Measurements from ENCODE around the gene HEATR1.
"Not testable (repeated sequence)": the region's sequence is repeated elsewhere in the genome, so short reads cannot be mapped to it uniquely, and the experiment has no call there.

Gene HEATR1

DNA sequence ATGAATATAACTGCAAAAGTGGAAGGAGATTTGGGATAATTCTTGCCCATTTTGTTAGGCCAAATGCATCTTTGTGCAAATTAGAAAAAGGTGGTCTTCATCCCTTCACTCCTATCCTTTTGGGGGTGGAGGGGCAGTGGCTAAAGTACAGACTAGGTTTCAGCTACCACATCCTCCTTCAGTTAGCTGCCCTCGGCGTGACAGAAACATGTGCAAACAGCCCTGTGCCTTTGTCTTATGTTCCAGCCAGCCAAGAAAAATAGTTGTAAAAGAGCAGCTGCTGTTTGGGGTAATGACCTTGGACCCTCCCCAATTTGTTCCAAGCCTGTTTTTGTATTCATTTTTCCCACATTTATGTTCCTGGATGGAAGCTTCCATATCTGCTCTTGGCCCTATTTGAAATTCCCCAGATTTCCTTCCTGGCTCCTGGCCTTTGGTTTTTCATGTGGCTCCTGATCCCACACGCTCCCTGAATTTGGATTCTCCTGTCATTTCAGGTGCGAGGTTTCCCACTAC, 88.8 kb downstream of the HEATR1 start:
- Histone ChIP-seq H3K27me3 (ENCODE audit: control insufficient read depth in 2 of 2, insufficient read depth in 2 of 2, low read length in 2 of 2) (no peaks in the 10 kb centered on the region), H3K9ac (ENCODE audit: low read depth in 1 of 2, low read length in 2 of 2) (no peak overlapping the region), H3K27ac (ENCODE audit: low read depth in 2 of 2, low read length in 2 of 2) (no peak overlapping the region), H3K36me3 (ENCODE audit: control insufficient read depth in 2 of 2, insufficient read depth in 2 of 2, low read length in 2 of 2) (no peaks in the 10 kb centered on the region), H3K4me3 (ENCODE audit: low read length in 2 of 2) (no peak overlapping the region), H3K4me1 (ENCODE audit: control insufficient read depth in 2 of 2, insufficient read depth in 2 of 2, low read length in 2 of 2) (peaks cover 2 to 7% of the 10 kb centered on the region in 2 donors), H3K9me3 (ENCODE audit: control insufficient read depth in 2 of 2, low read length in 2 of 2) (no peaks in the 10 kb centered on the region)

DNA sequence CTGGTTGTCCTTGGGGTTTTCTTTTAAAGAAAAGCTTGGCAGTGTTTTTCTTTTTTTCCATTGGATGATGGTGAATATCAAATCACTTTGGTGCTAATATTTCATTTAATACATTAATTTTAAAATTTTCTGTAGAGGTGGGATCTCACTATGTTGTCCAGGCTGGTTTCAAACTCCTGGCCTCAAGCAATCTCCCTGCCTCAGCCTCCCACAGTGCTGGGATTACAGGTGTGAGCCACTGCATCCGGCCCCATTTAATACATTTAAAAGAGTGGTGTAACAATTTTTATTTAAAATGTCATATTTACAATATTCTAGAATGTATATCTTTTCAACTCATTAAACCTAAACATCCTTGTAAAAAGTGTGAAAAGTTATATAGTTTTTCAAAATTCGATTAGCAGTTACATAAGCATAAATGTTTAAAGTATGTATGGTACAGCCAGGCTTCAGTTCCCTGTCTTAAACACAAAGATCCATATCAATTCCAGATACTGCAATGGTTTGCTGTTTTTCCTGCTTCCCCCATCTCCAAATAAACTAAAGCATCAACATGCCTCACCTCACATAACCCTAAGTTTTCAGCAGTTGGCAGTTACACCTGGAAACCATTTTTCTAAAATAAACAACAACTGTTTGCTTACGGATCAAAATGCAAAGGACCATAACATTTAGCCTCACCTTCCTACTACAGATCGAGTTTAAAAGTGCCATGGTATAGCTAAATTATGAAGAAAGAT, 89.4 kb downstream of the HEATR1 start:
- no peak overlapping the region for H3K27ac ChIP-seq (ENCODE audit: low read depth in 2 of 2, low read length in 2 of 2)
- H3K4me1 ChIP-seq (ENCODE audit: control insufficient read depth in 2 of 2, insufficient read depth in 2 of 2, low read length in 2 of 2), result peaks cover 5 to 12% of the 10 kb centered on the region in 2 donors
- H3K9me3 ChIP-seq (ENCODE audit: control insufficient read depth in 2 of 2, low read length in 2 of 2), result no peaks in the 10 kb centered on the region
- H3K9ac ChIP-seq (ENCODE audit: low read depth in 1 of 2, low read length in 2 of 2), result no peak overlapping the region
- no peaks in the 10 kb centered on the region for H3K36me3 ChIP-seq (ENCODE audit: control insufficient read depth in 2 of 2, insufficient read depth in 2 of 2, low read length in 2 of 2)
- no peak overlapping the region for H3K4me3 ChIP-seq (ENCODE audit: low read length in 2 of 2)
- no peaks in the 10 kb centered on the region for H3K27me3 ChIP-seq (ENCODE audit: control insufficient read depth in 2 of 2, insufficient read depth in 2 of 2, low read length in 2 of 2)

DNA sequence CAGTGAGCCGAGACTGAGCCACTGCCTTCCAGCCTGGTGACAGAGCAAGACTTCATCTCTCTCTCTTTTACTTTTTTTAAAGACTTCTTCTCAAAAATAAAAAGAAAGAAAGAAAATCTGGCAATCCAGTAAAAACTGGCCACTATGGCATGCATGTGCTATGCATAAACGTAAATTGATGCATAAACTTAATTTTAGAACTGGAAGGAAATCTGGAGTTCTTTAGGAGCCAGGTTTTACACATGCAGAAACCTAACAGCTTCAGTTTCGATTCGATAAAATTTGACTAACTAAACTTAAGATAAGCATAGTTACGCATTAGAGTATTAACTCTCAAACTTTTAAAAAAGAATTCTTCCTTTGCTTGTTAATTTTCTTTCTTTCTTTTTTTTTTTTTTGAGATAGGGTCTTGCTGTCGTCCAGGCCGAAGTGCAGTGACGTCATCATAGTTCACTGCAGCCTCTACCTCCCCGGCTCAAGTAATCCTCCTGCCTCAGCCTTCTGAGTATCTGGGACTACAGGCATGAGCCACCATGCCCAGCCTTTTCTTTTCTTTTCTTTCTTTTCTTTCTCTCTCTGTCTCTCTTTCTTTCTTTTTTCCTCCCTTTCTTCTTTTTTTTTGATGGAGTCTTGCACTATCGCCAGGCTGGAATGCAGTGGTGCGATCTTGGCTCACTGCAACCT, 92.4 kb downstream of the HEATR1 start:
- Histone ChIP-seq H3K9me3 (ENCODE audit: control insufficient read depth in 2 of 2, low read length in 2 of 2) (no peaks in the 10 kb centered on the region), H3K4me1 (ENCODE audit: control insufficient read depth in 2 of 2, insufficient read depth in 2 of 2, low read length in 2 of 2) (peaks cover 7% of the 10 kb centered on the region in 2 donors), H3K4me3 (ENCODE audit: low read length in 2 of 2) (no peak overlapping the region), H3K27ac (ENCODE audit: low read depth in 2 of 2, low read length in 2 of 2) (no peak overlapping the region), H3K9ac (ENCODE audit: low read depth in 1 of 2, low read length in 2 of 2) (no peak overlapping the region), H3K27me3 (ENCODE audit: control insufficient read depth in 2 of 2, insufficient read depth in 2 of 2, low read length in 2 of 2) (no peaks in the 10 kb centered on the region), H3K36me3 (ENCODE audit: control insufficient read depth in 2 of 2, insufficient read depth in 2 of 2, low read length in 2 of 2) (no peaks in the 10 kb centered on the region)

DNA sequence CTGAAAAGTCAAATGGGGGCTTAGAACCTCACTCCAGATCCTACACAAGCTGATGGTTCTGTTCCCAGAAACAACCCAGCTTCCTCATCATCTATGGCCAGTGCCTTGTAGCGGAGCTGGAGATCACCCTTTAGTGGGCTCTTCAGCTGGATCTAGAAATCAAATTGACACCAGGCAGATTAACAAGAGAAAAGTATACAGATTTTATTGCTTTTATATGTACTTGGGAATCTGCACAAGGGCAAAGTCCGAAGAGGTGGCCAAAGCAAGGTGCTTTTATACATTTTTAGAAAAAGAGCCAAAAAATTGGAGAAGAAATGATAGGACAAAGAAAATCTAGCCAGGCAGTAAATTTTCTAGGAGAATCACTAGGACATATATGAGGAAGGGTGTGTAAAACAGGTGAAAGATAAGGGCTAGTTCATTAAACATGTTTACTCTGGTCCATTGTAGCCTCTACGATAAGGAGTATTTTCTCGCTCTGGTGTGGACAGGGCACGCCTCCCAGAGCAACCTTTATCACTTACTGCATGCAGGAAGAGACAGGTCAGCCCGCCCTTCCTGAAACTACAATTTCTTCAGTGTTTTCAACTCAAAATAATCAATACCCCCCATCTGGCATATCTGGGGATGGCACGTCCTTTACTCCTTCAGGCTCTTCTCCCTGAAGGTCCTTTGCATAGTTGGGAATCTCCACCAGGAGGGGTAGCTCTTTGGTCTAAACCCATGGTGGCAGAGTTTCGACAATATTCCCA, 94.5 kb downstream of the HEATR1 start:
- Histone ChIP-seq H3K4me1 (ENCODE audit: control insufficient read depth in 2 of 2, insufficient read depth in 2 of 2, low read length in 2 of 2) (peaks cover 5 to 7% of the 10 kb centered on the region in 2 donors), H3K9ac (ENCODE audit: low read depth in 1 of 2, low read length in 2 of 2) (no peak overlapping the region), H3K36me3 (ENCODE audit: control insufficient read depth in 2 of 2, insufficient read depth in 2 of 2, low read length in 2 of 2) (no peaks in the 10 kb centered on the region), H3K27ac (ENCODE audit: low read depth in 2 of 2, low read length in 2 of 2) (peak overlapping the region in 1 of 2 donors; percentile 43), H3K27me3 (ENCODE audit: control insufficient read depth in 2 of 2, insufficient read depth in 2 of 2, low read length in 2 of 2) (no peaks in the 10 kb centered on the region), H3K9me3 (ENCODE audit: control insufficient read depth in 2 of 2, low read length in 2 of 2) (no peaks in the 10 kb centered on the region), H3K4me3 (ENCODE audit: low read length in 2 of 2) (no peak overlapping the region)

DNA sequence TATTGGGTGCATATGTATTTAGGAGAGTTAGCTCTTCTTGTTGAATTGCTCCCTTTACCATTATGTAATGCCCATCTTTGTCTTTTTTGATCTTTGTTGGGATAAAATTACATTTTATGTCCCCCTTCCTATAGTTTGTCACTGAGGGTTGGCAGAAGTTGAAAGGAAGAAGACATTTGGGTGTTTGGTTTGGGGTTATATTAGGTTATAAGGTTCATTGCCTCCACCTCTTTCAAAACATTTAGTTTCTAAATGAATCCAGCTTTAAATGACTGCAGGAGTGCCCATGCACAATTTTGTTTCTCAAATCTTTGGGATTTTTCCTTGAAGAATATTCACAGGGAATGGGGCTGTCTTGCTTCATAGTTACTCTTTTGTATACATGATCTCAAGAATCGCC, 95.1 kb downstream of the HEATR1 start:
- H3K4me1 ChIP-seq (ENCODE audit: control insufficient read depth in 2 of 2, insufficient read depth in 2 of 2, low read length in 2 of 2), result peaks cover 5 to 7% of the 10 kb centered on the region in 2 donors
- H3K4me3 ChIP-seq (ENCODE audit: low read length in 2 of 2), result no peak overlapping the region
- no peak overlapping the region for H3K9ac ChIP-seq (ENCODE audit: low read depth in 1 of 2, low read length in 2 of 2)
- no peak overlapping the region for H3K27ac ChIP-seq (ENCODE audit: low read depth in 2 of 2, low read length in 2 of 2)
- H3K9me3 ChIP-seq (ENCODE audit: control insufficient read depth in 2 of 2, low read length in 2 of 2), result no peaks in the 10 kb centered on the region
- H3K27me3 ChIP-seq (ENCODE audit: control insufficient read depth in 2 of 2, insufficient read depth in 2 of 2, low read length in 2 of 2), result no peaks in the 10 kb centered on the region
- H3K36me3 ChIP-seq (ENCODE audit: control insufficient read depth in 2 of 2, insufficient read depth in 2 of 2, low read length in 2 of 2), result no peaks in the 10 kb centered on the region

DNA sequence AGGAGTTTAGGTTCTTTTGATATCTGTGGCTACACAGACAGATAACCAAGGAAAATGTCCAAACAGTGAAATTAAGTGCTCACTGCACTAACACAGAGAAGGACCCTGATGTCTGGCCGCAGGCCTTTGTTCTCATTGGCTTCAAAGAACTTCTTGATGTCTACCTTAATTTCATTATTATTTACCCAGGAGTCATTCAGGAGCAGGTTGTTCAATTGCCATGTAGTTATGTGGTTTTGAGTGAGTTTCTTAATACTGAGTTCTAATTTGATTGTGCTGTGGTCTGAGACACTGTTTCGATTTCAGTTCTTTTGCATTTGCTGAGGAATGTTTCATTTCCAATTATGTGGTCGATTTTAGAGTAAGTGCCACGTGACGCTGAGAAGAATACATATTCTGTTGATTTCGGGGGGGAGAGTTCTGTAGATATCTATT, 95.7 kb downstream of the HEATR1 start:
- H3K4me1 ChIP-seq (ENCODE audit: control insufficient read depth in 2 of 2, insufficient read depth in 2 of 2, low read length in 2 of 2), result peaks cover 5 to 7% of the 10 kb centered on the region in 2 donors
- H3K27ac ChIP-seq (ENCODE audit: low read depth in 2 of 2, low read length in 2 of 2), result no peak overlapping the region
- no peaks in the 10 kb centered on the region for H3K36me3 ChIP-seq (ENCODE audit: control insufficient read depth in 2 of 2, insufficient read depth in 2 of 2, low read length in 2 of 2)
- H3K4me3 ChIP-seq (ENCODE audit: low read length in 2 of 2), result no peak overlapping the region
- H3K27me3 ChIP-seq (ENCODE audit: control insufficient read depth in 2 of 2, insufficient read depth in 2 of 2, low read length in 2 of 2), result no peaks in the 10 kb centered on the region
- no peak overlapping the region for H3K9ac ChIP-seq (ENCODE audit: low read depth in 1 of 2, low read length in 2 of 2)
- no peaks in the 10 kb centered on the region for H3K9me3 ChIP-seq (ENCODE audit: control insufficient read depth in 2 of 2, low read length in 2 of 2)

DNA sequence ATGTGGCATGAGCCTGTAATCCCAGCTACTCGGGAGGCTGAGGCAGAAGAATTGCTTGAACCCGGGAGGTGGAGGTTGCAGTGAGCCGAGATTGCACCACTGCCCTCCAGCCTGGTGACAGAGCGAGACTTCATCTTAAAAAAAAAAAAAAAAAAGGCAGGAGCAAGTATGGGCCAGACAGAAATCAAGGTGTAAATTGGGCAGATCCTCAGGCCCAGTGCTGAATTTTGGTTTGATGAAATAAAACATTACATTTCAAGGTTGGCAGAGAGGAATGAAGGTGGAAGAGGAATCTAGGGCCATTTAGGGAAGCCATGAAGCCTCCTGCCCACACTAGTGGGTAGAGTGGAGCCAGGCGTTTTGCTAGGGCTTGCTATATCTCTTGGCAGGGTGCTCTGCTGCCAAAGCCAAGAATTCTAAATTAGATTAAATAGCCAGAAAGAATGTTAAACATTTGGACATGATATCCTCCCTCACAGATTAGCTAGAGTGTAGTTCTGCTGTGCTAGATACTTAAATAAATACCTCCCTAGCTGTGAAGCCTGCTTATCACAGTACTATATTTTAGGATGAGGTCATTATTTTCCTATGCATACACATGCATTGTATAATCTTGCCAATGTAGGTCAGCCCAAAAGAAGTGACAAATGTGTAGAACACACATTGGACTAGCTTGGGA, 97.2 kb downstream of the HEATR1 start:
- H3K36me3 ChIP-seq (ENCODE audit: control insufficient read depth in 2 of 2, insufficient read depth in 2 of 2, low read length in 2 of 2), result no peaks in the 10 kb centered on the region
- no peaks in the 10 kb centered on the region for H3K27me3 ChIP-seq (ENCODE audit: control insufficient read depth in 2 of 2, insufficient read depth in 2 of 2, low read length in 2 of 2)
- H3K4me3 ChIP-seq (ENCODE audit: low read length in 2 of 2), result no peak overlapping the region
- H3K27ac ChIP-seq (ENCODE audit: low read depth in 2 of 2, low read length in 2 of 2), result no peak overlapping the region
- no peaks in the 10 kb centered on the region for H3K9me3 ChIP-seq (ENCODE audit: control insufficient read depth in 2 of 2, low read length in 2 of 2)
- H3K9ac ChIP-seq (ENCODE audit: low read depth in 1 of 2, low read length in 2 of 2), result no peak overlapping the region
- H3K4me1 ChIP-seq (ENCODE audit: control insufficient read depth in 2 of 2, insufficient read depth in 2 of 2, low read length in 2 of 2), result peaks cover 7% of the 10 kb centered on the region in 2 donors

DNA sequence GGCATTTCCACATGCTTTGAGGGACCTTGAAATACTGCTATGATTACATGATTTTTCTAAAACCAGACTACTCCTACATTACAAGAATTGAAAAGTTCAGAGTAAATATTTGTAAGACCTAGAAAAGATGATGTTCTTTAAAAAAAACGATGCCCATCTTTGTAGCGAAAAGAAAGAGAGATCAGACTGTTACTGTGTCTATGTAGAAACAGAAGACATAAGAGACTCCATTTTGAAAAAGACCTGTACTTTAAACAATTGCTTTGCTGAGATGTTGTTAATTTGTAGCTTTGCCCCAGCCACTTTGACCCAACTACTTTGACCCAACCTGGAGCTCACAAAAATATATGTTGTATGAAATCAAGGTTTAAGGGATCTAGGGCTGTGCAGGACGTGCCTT, 100.0 kb downstream of the HEATR1 start:
- H3K9me3 ChIP-seq (ENCODE audit: control insufficient read depth in 2 of 2, low read length in 2 of 2); H3K27ac ChIP-seq (ENCODE audit: low read depth in 2 of 2, low read length in 2 of 2); H3K4me1 ChIP-seq (ENCODE audit: control insufficient read depth in 2 of 2, insufficient read depth in 2 of 2, low read length in 2 of 2); H3K27me3 ChIP-seq (ENCODE audit: control insufficient read depth in 2 of 2, insufficient read depth in 2 of 2, low read length in 2 of 2); H3K36me3 ChIP-seq (ENCODE audit: control insufficient read depth in 2 of 2, insufficient read depth in 2 of 2, low read length in 2 of 2); H3K9ac ChIP-seq (ENCODE audit: low read depth in 1 of 2, low read length in 2 of 2); H3K4me3 ChIP-seq (ENCODE audit: low read length in 2 of 2): not testable (repeated sequence)

DNA sequence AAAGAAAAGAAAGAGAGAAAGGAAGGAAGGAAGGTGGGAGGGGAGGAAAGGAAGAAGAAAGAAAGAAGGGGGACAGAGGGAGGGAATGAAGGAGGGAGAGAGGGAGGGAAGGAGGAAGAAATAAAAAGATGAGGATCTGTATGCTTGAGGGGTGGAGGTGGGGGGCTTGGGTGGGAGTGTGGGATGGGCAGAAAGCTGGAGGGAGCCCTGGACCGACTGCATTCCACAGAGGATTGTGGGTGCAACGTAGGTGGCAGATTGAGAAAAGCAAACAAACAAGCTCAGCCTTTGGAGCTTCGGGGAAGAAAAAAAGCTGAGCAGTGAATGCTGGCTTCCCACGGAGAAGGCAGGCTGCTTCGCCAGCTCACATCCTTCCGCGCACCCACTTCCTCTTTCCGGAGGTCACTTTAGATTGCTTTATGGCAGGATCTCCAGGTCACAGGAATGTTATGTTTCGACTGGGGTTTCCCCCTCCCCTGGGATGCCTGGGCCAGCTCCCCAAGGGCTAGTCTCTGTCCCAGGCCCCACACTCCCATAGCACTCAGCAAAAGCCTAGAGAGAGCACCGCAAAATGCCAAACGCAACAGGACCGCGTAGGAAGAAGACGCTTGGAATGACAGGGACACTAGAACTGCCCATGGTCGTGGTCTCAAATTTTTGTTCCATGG, 101.2 kb downstream of the HEATR1 start:
- Histone ChIP-seq H3K4me3 (ENCODE audit: low read length in 2 of 2) (peak overlapping the region; percentile 47 to 56), H3K4me1 (ENCODE audit: control insufficient read depth in 2 of 2, insufficient read depth in 2 of 2, low read length in 2 of 2) (peaks cover 0 to 3% of the 10 kb centered on the region in 2 donors), H3K9ac (ENCODE audit: low read depth in 1 of 2, low read length in 2 of 2) (no peak overlapping the region), H3K9me3 (ENCODE audit: control insufficient read depth in 2 of 2, low read length in 2 of 2) (no peaks in the 10 kb centered on the region), H3K27me3 (ENCODE audit: control insufficient read depth in 2 of 2, insufficient read depth in 2 of 2, low read length in 2 of 2) (no peaks in the 10 kb centered on the region), H3K27ac (ENCODE audit: low read depth in 2 of 2, low read length in 2 of 2) (peak overlapping the region in 1 of 2 donors; percentile 23), H3K36me3 (ENCODE audit: control insufficient read depth in 2 of 2, insufficient read depth in 2 of 2, low read length in 2 of 2) (no peaks in the 10 kb centered on the region)

Measured in mucosa of rectum (tissue), 2 donors.